COLO668 (cell line): Measurements from ENCODE around the gene OLA1.

Experiments used
- DNase-seq: peaks from one replicate; lab custom pipeline; 2025; ENCODE audit not compliant: unreplicated experiment; lab: John Stamatoyannopoulos, UW

OLA1 gene

GRCh38 chr2:174224665-174225288 lies 23.6 kb downstream of the OLA1 start:
- no peak for DNase-seq

GRCh38 chr2:174224125-174224524 lies 24.2 kb downstream of the OLA1 start:
- no peak for DNase-seq

- DNase-seq, result no peak
Observed at GRCh38 chr2:174223388-174223787, 24.9 kb downstream of the OLA1 start.

- DNase-seq, result no peak
Observed at GRCh38 chr2:174222154-174222553, 26.2 kb downstream of the OLA1 start.

GRCh38 chr2:174219321-174219720 lies 29.0 kb downstream of the OLA1 start:
- no peak for DNase-seq

- no peak for DNase-seq
Observed at GRCh38 chr2:174218773-174219172, 29.6 kb downstream of the OLA1 start.

- no peak for DNase-seq
Observed at GRCh38 chr2:174217869-174218268, 30.5 kb downstream of the OLA1 start.

- no peak for DNase-seq
Observed at GRCh38 chr2:174211954-174212353, 36.4 kb downstream of the OLA1 start.

GRCh38 chr2:174210862-174211261 lies 37.5 kb downstream of the OLA1 start:
- DNase-seq, result no peak

GRCh38 chr2:174209325-174209724 lies 39.0 kb downstream of the OLA1 start:
- no peak for DNase-seq

- DNase-seq, result no peak
Observed at GRCh38 chr2:174208026-174208425, 40.3 kb downstream of the OLA1 start.

- DNase-seq, result no peak
Observed at GRCh38 chr2:174205562-174205961, 42.8 kb downstream of the OLA1 start.

GRCh38 chr2:174202188-174202587 lies 46.1 kb downstream of the OLA1 start:
- no peak for DNase-seq

GRCh38 chr2:174198846-174199564 lies 49.3 kb downstream of the OLA1 start:
- no peak for DNase-seq

GRCh38 chr2:174195253-174195652 lies 53.1 kb downstream of the OLA1 start:
- no peak for DNase-seq

GRCh38 chr2:174193737-174194136 lies 54.6 kb downstream of the OLA1 start:
- DNase-seq, result no peak

GRCh38 chr2:174192664-174193063 lies 55.7 kb downstream of the OLA1 start:
- DNase-seq, result no peak

- DNase-seq, result no peak
Observed at GRCh38 chr2:174191342-174192074, 56.8 kb downstream of the OLA1 start.

- DNase-seq, result no peak
Observed at GRCh38 chr2:174184915-174185314, 63.4 kb downstream of the OLA1 start.

- DNase-seq, result no peak
Observed at GRCh38 chr2:174184504-174184903, 63.8 kb downstream of the OLA1 start.

- DNase-seq, result no peak
Observed at GRCh38 chr2:174183076-174183475, 65.3 kb downstream of the OLA1 start.

GRCh38 chr2:174181368-174181767 lies 67.0 kb downstream of the OLA1 start:
- DNase-seq, result no peak
